GM18507 (cell line): ENCODE data around the gene UBFD1.
"Not testable (repeated sequence)": the region's sequence is repeated elsewhere in the genome, so short reads cannot be mapped to it uniquely, and the experiment has no call there.

Source experiments
- DNase-seq: peaks from one replicate; pipeline ENCODE4 v3.0.0; 2011; ENCODE audit warnings: low read depth; ENCODE audit not compliant: insufficient read length; ENCODE audit errors: extremely low spot score
- FAIRE-seq: peaks from 2 replicates; lab custom pipeline; 2011; peaks lifted over from hg19 to GRCh38; lab: Jason Lieb, UNC

UBFD1 gene

GRCh38 chr16:23562505-23562904 lies 5.0 kb downstream of the UBFD1 start:
- FAIRE-seq, result no peak

DNA sequence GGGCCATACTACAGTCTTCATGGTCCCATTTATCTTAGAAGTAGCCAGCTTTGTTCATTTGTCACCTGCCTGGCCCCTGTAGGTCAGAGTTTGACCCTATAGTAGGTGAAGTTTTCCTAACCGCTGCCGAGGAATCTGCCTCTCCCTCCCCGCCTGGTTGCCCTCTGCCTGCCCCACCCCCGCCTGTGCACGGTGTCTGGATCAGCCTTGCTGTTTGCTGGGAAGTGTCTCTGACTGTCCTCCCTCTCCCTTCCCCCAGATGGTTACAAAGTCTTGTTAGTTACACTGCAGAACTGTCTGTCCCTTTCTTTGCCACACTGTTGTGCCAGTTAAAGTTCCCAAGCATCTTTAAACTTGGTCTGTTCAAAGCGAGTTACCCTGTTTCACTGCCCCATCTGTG lies 5.7 kb downstream of the UBFD1 start:
- FAIRE-seq, result no peak
- no peak for DNase-seq

More at GRCh38 chr16:23562505-23562904, 5.0 kb downstream of the UBFD1 start:
- DNase-seq, result no peak

GRCh38 chr16:23564575-23565363 lies 7.2 kb downstream of the UBFD1 start:
- no peak for FAIRE-seq

GRCh38 chr16:23566724-23567123 lies 9.2 kb downstream of the UBFD1 start:
- FAIRE-seq, result no peak

More at GRCh38 chr16:23564575-23565363, 7.2 kb downstream of the UBFD1 start:
- no peak for DNase-seq

GRCh38 chr16:23567602-23568001 lies 10.1 kb downstream of the UBFD1 start:
- FAIRE-seq (no peak), DNase-seq (no peak)

More at GRCh38 chr16:23566724-23567123, 9.2 kb downstream of the UBFD1 start:
- DNase-seq, result no peak

DNA sequence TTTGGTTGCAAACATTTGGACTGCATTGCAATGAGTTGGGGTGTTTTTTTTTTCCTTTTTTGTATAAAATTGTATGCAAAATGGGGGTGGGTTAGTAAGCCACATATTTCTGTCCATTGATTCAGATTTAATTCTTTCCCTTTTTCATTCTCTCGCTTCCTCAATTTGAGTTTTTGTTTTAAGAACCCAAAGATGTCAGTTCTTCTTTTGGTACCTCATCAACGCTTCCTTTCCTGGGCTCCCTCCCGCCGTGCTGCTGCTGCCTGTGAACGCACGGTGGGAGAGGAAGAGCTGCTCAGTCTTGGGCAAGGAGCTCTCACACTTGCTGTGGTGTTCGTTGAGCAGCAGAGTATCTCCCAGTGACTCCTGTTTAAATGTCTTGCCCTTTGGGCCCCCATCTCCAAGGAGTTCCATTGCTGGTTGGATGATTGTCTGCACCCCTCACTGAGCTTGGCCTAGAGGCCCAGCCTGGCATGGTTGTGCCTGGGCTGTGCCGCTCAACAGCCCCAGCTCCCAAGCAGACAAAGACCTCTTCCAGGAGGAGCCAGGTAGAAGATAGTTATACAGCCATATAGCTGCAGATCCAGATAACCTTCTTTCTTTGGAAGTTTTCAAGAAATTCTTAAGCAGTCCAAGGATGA lies 13.6 kb downstream of the UBFD1 start:
- FAIRE-seq (no peak), DNase-seq (no peak)

DNA sequence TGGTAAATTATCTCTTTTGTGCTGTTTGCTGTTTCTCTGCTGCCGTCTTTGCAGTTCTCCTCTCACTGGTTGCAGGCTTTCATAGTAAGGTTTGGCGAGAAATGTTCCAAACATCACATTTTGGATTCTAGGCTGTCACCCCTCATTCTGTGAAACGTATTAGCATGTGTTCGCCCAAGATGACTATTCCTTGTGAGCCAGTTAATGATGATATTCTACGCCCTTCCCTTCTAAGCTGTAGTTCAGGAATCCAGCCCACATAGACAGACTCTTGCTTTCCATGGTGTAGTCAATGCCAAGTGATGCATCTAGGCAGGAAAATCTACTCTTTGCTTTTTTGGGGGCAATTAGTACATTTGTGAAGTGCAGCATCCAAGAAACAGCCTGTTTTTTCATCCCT lies 14.4 kb downstream of the UBFD1 start:
- FAIRE-seq (no peak), DNase-seq (no peak)

DNA sequence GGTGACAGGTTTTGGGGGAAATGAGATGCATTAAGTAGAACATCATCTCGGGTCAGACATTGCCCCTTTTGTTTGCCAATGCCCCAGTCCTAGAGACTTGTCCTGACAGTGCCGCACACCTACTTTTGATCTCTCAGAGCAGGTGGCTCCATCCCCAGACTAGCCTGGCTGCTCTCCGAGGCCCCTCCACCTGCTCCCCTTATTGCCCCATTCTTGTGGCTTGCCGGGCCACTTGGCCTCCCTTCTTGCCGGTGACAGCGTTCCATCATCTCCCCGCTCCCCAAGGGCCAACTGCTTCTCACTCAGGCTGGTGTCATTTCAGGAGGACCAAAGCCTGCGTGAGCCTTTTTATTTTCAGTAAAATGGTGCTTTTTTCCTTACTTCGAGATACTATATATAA lies 14.9 kb downstream of the UBFD1 start:
- FAIRE-seq, result no peak
- no peak for DNase-seq

DNA sequence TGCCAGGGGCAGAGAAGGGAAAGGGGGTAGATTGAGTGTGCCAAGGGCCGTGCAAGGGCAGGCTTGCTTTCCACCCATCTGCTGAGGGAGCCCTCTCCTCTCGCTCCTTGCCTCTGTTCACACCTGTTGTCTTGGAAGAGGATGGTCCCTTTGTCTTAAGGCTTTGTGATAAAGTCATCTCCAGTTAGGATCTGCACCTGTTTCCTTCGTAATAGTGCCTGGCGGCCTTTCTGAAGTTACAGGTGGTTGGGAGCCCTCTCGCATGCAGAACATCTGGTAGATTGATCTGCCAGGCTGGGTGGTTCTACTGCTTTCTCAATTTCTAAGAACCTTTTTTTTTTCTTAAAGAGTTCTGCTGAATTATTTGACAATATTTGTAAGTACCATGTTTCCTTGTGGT lies 16.3 kb downstream of the UBFD1 start:
- no peak for FAIRE-seq
- no peak for DNase-seq

DNA sequence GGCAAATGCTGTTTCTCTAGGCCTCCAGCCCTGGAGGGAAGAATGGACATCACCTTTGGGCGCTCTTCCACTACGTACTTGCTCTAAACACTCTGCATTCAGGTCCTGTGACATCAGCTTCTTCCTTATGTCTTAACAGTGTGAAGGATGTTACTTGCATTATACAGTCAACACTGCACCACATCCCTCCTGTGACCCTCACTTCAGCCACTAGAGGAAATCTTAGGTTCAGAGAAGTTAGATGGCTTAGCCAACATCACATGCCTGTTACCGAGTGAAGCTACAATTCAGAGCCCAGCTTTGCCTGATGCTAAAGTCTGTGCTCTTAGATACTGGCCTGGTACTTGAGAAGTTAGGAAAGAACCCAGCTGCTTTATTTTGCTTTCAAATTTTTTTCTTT lies 18.3 kb downstream of the UBFD1 start:
- no peak for DNase-seq
- FAIRE-seq, result no peak

- no peak for DNase-seq
- FAIRE-seq, result no peak
Measured at GRCh38 chr16:23577493-23577892, 20.0 kb downstream of the UBFD1 start.

GRCh38 chr16:23578101-23578830 lies 20.7 kb downstream of the UBFD1 start:
- FAIRE-seq, result no peak
- DNase-seq, result no peak

DNA sequence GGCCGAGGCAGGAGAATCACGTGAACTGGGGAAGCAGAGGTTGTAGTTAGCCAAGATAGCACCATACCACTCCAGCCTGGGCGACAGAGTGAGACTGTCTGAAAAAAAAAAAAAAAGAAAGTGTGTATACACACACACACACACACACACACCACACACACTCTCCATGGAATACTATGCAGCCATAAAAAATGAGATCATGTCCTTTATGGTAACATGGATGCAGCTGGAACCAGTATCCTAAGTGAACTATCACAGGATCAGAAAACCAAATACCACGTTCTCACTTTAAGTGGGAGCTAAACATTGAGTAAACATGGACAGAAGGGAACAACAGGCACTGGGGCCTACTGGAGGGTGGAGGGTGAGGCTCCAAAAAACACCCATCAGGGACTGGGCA lies 21.8 kb downstream of the UBFD1 start:
- FAIRE-seq, result no peak
- no peak for DNase-seq

- no peak for FAIRE-seq
Measured at GRCh38 chr16:23580391-23580790, 22.9 kb downstream of the UBFD1 start.

DNA sequence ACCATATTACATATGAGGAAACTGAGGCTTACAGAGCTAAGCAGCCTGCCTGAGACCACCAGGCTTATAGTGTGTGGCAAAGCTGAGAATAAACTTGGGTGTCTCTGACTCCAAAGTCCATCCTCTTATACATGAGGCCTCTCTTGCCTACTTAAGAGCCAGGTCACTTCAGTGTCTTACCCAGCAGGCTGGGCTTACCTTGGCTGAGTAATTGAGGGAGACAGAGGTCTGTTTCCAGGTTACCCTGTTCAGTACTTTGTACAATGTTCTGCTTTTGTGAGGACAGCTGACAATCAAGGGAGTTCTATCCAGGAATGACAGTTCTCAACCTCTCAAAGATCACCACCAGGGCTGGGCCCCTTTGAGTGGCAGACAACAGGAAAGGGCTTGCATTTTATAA lies 24.2 kb downstream of the UBFD1 start:
- no peak for DNase-seq
- FAIRE-seq, result no peak

More at GRCh38 chr16:23580391-23580790, 22.9 kb downstream of the UBFD1 start:
- no peak for DNase-seq

- FAIRE-seq, DNase-seq: not testable (repeated sequence)
Measured at GRCh38 chr16:23583271-23583670, 25.7 kb downstream of the UBFD1 start.

GRCh38 chr16:23584186-23585076 lies 26.9 kb downstream of the UBFD1 start:
- DNase-seq, result no peak
- no peak for FAIRE-seq

DNA sequence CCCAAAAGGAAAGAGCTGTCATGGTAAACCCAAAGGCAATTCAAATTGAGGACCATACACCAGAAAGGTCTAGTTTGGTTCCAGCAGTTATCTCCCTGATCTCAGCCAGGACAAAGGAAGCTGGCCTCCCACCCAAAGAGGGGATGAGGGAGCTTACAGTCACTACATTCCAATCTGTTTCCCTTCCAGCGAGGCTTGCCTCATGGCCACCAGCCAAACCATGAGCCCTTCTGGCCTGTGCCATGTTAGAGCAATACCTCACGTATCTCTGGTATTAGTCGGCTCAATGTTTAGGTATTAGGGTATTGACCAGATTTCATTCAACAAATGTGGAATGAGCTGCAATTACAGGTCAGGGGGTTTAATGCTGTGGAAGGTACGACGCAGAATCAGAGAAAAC lies 30.2 kb downstream of the UBFD1 start:
- FAIRE-seq, result no peak
- no peak for DNase-seq

GRCh38 chr16:23590181-23590580 lies 32.7 kb downstream of the UBFD1 start:
- DNase-seq (no peak), FAIRE-seq (no peak)
